Activated B cell treated with CpG ODN at 0.5 μM for 24 hours (primary cell): Measurements from ENCODE around the gene SNTA1. TPM values are rescaled to one million over a fixed set of nuclear protein-coding genes. Genes with fewer than 3 reads are reported as not detected.

Experiments used
- ATAC-seq: fragments of 200-7000 bp; cut with Tn5 transposase; one replicate; pipeline ENCODE4 v1.10.0; 2021; ENCODE audit warnings: low read depth, mild to moderate bottlenecking, moderate library complexity
- CTCF ChIA-PET: fragments of 350-600 bp; sonication (Branson Sonifier 250); formaldehyde crosslinking; loops from one replicate; lab custom pipeline; 2021; ENCODE audit warnings: antibody characterized with exemption; lab: Charles Lee
- POLR2A ChIA-PET: fragments of 350-600 bp; sonication (Branson Sonifier 250); formaldehyde crosslinking; loops from one replicate; lab custom pipeline; 2021; ENCODE audit warnings: antibody characterized with exemption; lab: Charles Lee
- DNase-seq: peaks from one replicate; pipeline ENCODE4 v3.0.0; 2022
- H3K27ac Mint-ChIP-seq: one replicate; pipeline ENCODE4 v1.8.0; 2020; ENCODE audit warnings: mixed read lengths
- H3K27me3 Mint-ChIP-seq: one replicate; pipeline ENCODE4 v1.8.0; 2021; ENCODE audit warnings: mixed read lengths
- H3K36me3 Mint-ChIP-seq: one replicate; pipeline ENCODE4 v1.8.0; 2021; ENCODE audit warnings: low read depth, mixed read lengths
- H3K4me1 Mint-ChIP-seq: one replicate; pipeline ENCODE4 v1.8.0; 2021; ENCODE audit warnings: mixed read lengths
- H3K4me3 Mint-ChIP-seq: one replicate; pipeline ENCODE4 v1.8.0; 2020; ENCODE audit warnings: mild to moderate bottlenecking, mixed read lengths
- H3K9me3 Mint-ChIP-seq: one replicate; pipeline ENCODE4 v1.8.0; 2020; ENCODE audit warnings: mixed read lengths
- intact Hi-C: fragments of 100-400 bp; cut with micrococcal nuclease; formaldehyde crosslinking; loops from one replicate; pipeline ENCODE4 v1.15.1; 2024
- total RNA-seq: library from RNA; stranded (reverse); gene quantifications from 2 replicates; pipeline ENCODE4 v1.2.3, GENCODE V29; 2022
- TF ChIP-seq, protein P1 (sequence below): fragments of 200-600 bp; IDR thresholded peaks from one replicate; pipeline ENCODE4 v1.8.0; 2022; ENCODE audit warnings: antibody characterized with exemption, mild to moderate bottlenecking

Gene SNTA1
- total RNA-seq, 1 donor from 2014 or later: 2.0 TPM

DNA sequence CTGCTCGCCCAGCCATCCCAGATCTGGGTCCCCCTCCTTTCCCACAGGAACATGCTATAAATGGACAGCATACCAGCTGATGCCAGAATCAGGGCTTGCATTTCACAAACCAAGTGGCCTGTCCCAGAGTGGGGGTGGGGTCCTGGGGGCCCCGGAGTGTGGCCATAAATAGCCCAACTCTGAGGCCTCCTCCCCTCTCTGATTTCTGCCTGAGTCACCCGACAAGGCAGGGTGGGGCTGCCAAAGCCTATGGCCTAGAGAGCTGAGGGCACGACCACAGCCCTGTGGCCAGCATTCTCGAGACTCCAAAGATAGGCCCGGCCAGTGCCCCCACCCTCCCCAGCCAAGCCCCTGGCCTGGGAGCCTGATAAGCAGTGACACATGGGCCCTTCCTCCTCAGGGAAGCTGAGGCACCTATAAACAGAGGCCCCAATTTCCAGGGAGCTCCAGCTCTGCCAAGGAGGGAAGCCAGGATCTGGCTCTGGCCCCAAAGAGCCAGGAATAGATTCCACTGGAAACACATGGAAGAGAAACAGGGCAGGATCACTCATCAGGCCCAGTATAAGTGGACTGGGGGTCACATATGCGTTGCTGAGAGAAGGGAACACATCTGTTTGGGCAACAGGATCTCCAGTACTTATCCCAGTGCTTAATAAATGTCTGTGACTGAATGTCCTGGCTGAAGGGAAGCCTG, 20.3 kb downstream of the SNTA1 start:
- Mint-ChIP-seq H3K9me3 (no peaks in the 10 kb centered on the region), H3K4me3 (no peak overlapping the region), H3K4me1 (no peaks in the 10 kb centered on the region), H3K36me3 (no peaks in the 10 kb centered on the region), H3K27me3 (no peaks in the 10 kb centered on the region), H3K27ac (no peak overlapping the region)
- DNase-seq (no peak), ATAC-seq (no peak)
- intact Hi-C loops: no loop called here
- TF ChIP-seq, protein P1, sequence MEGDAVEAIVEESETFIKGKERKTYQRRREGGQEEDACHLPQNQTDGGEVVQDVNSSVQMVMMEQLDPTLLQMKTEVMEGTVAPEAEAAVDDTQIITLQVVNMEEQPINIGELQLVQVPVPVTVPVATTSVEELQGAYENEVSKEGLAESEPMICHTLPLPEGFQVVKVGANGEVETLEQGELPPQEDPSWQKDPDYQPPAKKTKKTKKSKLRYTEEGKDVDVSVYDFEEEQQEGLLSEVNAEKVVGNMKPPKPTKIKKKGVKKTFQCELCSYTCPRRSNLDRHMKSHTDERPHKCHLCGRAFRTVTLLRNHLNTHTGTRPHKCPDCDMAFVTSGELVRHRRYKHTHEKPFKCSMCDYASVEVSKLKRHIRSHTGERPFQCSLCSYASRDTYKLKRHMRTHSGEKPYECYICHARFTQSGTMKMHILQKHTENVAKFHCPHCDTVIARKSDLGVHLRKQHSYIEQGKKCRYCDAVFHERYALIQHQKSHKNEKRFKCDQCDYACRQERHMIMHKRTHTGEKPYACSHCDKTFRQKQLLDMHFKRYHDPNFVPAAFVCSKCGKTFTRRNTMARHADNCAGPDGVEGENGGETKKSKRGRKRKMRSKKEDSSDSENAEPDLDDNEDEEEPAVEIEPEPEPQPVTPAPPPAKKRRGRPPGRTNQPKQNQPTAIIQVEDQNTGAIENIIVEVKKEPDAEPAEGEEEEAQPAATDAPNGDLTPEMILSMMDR: no peak
- ChIA-PET CTCF (no interaction called here), POLR2A (no interaction called here)

DNA sequence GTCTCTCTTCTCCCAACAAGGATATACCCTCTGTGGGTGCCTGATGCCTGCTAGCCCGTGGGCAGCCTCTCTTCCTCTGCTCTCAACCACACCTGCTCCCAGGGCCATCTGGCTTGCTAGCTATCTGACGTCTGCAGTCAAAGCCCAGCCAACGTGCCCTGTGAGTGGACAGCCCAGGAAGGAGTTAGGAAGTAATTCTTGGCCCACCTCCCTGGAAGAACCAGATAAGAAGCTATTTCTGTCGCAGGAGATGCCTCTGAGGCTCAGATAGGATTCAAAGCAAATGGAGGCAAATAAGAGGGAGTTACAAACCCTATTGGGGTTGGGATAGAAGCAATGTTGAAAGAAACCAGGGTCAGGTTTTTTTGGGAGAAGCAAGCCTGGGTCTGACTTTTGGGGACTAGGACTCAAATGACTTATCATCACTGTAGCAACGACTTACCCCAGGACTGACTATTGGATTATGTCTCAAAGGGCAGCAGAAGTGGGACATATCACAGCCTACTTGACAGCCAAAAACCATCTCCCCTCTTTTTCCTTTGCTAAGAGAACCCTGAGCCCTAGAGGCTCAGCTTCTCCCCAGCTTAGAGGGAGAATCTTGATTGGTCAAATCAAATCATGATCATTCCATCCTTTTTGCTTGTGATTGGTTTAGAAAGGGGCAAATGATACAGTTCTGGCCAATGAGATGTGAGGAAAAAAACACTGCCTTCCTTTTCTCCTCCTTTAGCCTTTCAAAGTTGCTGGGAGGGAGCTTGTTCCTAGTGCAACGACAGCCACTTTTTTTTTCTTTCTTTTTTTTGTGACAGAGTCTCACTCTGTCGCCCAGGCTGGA, 24.2 kb downstream of the SNTA1 start:
- CTCF ChIA-PET: interaction anchor here (0.6 kb wide), 1 partner anchor 440 kb away, joined by 3 read pairs; no protein-coding TSS in a partner anchor
- H3K4me3 Mint-ChIP-seq: no peak overlapping the region
- H3K27ac Mint-ChIP-seq: no peak overlapping the region
- TF ChIP-seq, protein P1: no peak
- H3K27me3 Mint-ChIP-seq: no peaks in the 10 kb centered on the region
- no peaks in the 10 kb centered on the region for H3K36me3 Mint-ChIP-seq
- ATAC-seq: no peak
- no peaks in the 10 kb centered on the region for H3K4me1 Mint-ChIP-seq
- H3K9me3 Mint-ChIP-seq: no peaks in the 10 kb centered on the region
- POLR2A ChIA-PET: interaction anchor here (0.6 kb wide), 1 partner anchor 255 kb away, joined by 3 read pairs; no protein-coding TSS in a partner anchor
- intact Hi-C loops: no loop called here
- DNase-seq: no peak

DNA sequence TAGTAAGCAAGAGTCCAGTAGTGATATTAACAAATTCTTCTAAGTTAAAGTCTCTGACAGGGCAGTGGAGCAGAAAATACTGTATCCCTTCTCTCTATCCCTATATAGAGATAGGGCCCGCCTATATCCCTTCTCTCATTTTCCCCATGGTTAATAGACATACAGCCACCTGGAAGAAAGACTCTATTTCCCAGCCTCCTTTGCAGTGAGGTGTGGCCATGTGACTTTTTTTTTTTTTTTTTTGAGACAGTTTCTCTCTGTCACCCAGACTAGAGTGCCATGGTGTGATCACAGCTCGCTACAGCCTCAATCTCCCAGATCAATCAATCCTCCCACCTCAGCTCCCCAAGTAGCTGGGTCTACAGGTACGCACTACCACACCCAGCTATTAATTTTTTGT, 25.5 kb downstream of the SNTA1 start:
- ATAC-seq (no peak), DNase-seq (no peak)
- TF ChIP-seq, protein P1: no peak
- ChIA-PET CTCF (interaction anchor here (1.2 kb wide), 1 partner anchor 249 kb away, joined by 5 read pairs; the partner anchor contains the start of gene ACTL10), POLR2A (no interaction called here)
- Mint-ChIP-seq H3K27me3 (no peaks in the 10 kb centered on the region), H3K36me3 (no peaks in the 10 kb centered on the region), H3K9me3 (no peaks in the 10 kb centered on the region), H3K4me3 (no peak overlapping the region), H3K27ac (no peak overlapping the region), H3K4me1 (no peaks in the 10 kb centered on the region)
- intact Hi-C loops: no loop called here

DNA sequence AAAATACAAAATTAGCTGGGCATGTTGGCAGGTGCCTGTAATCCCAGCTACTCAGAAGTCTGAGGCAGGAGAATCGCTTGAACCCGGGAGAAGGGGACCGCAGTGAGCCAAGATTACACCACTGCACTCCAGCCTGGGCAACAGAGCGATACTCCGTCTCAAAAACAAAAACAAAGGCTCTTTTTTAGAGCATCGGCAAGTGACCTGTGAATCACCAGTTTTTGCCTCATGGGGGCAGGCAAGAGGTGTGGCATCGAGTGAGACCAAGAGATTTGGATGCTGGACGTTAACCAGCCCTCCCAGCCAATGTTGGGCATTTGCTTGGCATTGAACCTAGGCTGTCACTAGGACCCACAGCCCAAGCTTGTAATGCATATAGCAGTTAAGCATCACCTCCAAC, 27.6 kb downstream of the SNTA1 start:
- ChIA-PET POLR2A (no interaction called here), CTCF (no interaction called here)
- Mint-ChIP-seq H3K4me1 (no peaks in the 10 kb centered on the region), H3K36me3 (no peaks in the 10 kb centered on the region), H3K27ac (no peak overlapping the region), H3K4me3 (no peak overlapping the region), H3K27me3 (no peaks in the 10 kb centered on the region), H3K9me3 (no peaks in the 10 kb centered on the region)
- intact Hi-C loops: no loop called here
- TF ChIP-seq, protein P1: no peak
- no peak for ATAC-seq
- no peak for DNase-seq

DNA sequence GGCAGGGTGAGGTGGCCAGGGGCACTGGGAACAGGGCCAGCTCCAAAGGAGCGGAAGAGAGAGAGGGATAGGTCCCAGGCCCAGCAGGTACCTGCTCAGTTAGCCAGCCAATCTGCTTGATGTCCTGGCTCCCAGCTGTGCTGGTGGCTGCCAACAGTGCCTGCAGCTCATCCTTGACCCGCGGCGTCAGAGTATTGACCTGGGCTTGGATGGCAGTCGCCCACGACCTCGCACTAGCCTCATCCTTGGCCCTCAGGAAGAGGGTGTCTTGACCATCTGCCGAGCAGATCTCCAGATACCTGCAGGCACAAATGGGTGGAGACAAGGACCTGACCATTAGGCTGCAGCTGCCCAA, 31.1 kb downstream of the SNTA1 start:
- TF ChIP-seq, protein P1: no peak
- H3K27me3 Mint-ChIP-seq: no peaks in the 10 kb centered on the region
- H3K4me1 Mint-ChIP-seq: peaks cover 31% of the 10 kb centered on the region
- intact Hi-C loops: no loop called here
- H3K36me3 Mint-ChIP-seq: no peaks in the 10 kb centered on the region
- H3K4me3 Mint-ChIP-seq: no peak overlapping the region
- ChIA-PET CTCF (no interaction called here), POLR2A (interaction anchor here (1.2 kb wide), 1 partner anchor 11 kb away, joined by 4 read pairs; the partner anchor contains the start of gene CDK5RAP1)
- H3K27ac Mint-ChIP-seq: no peak overlapping the region
- ATAC-seq (no peak), DNase-seq (no peak)
- no peaks in the 10 kb centered on the region for H3K9me3 Mint-ChIP-seq
